GM19240 (cell line): Measurements from ENCODE around the gene MAN2B2.
"Not testable (repeated sequence)": the region's sequence is repeated elsewhere in the genome, so short reads cannot be mapped to it uniquely, and the experiment has no call there.

Source experiments
- DNase-seq: peaks from one replicate; pipeline ENCODE4 v3.0.0; 2011; ENCODE audit warnings: low spot score; ENCODE audit not compliant: insufficient read length

MAN2B2 gene

GRCh38 chr4:6640292-6641163, 65.5 kb downstream of the MAN2B2 start, which contains the start of gene MRFAP1:
TSS of gene MRFAP1 (plus strand) at chr4:6640685. CDS start at chr4:6640863, 178 bp downstream.
- peak; percentile 78 for DNase-seq

- DNase-seq: no peak
These were observed 66.4 kb downstream of the MAN2B2 start for GRCh38 chr4:6641164-6641970.

GRCh38 chr4:6641971-6642320, 67.0 kb downstream of the MAN2B2 start:
- no peak for DNase-seq

GRCh38 chr4:6643141-6643847, 68.3 kb downstream of the MAN2B2 start:
- no peak for DNase-seq

- no peak for DNase-seq
These were observed 70.0 kb downstream of the MAN2B2 start for GRCh38 chr4:6644792-6645530.

- no peak for DNase-seq
These were observed 72.2 kb downstream of the MAN2B2 start for GRCh38 chr4:6647169-6647568.

- no peak for DNase-seq
These were observed 72.7 kb downstream of the MAN2B2 start for GRCh38 chr4:6647582-6648230.

- no peak for DNase-seq
These were observed 74.2 kb downstream of the MAN2B2 start for GRCh38 chr4:6649216-6649615.

- not testable (repeated sequence) for DNase-seq
These were observed 79.2 kb downstream of the MAN2B2 start for GRCh38 chr4:6654211-6654610.

GRCh38 chr4:6655291-6655690, 80.3 kb downstream of the MAN2B2 start:
- DNase-seq: not testable (repeated sequence)

- DNase-seq: no peak
These were observed 80.9 kb downstream of the MAN2B2 start for GRCh38 chr4:6655924-6656323.

- DNase-seq: no peak
These were observed 82.5 kb downstream of the MAN2B2 start for GRCh38 chr4:6657242-6658208.

GRCh38 chr4:6658209-6658595, 83.2 kb downstream of the MAN2B2 start:
- no peak for DNase-seq

GRCh38 chr4:6658597-6659075, 83.6 kb downstream of the MAN2B2 start:
- DNase-seq: no peak

- DNase-seq: no peak
These were observed 84.9 kb downstream of the MAN2B2 start for GRCh38 chr4:6659897-6660296.

- no peak for DNase-seq
These were observed 85.4 kb downstream of the MAN2B2 start for GRCh38 chr4:6660430-6660829.

GRCh38 chr4:6662591-6662990, 87.6 kb downstream of the MAN2B2 start:
- DNase-seq: no peak

- DNase-seq: no peak
These were observed 88.8 kb downstream of the MAN2B2 start for GRCh38 chr4:6663596-6664393.

- no peak for DNase-seq
These were observed 90.3 kb downstream of the MAN2B2 start for GRCh38 chr4:6665320-6665654.
